Osteocyte (in vitro differentiated cells): ENCODE data around the gene EPHA1. TPM values are rescaled to one million over a fixed set of nuclear protein-coding genes. Genes with fewer than 3 reads are reported as not detected.
"Not testable (repeated sequence)": the region's sequence is repeated elsewhere in the genome, so short reads cannot be mapped to it uniquely, and the experiment has no call there.

Source experiments
- DNase-seq: peaks from one replicate; pipeline ENCODE4 v3.0.0; 2021; ENCODE audit warnings: mixed read lengths; ENCODE audit not compliant: unreplicated experiment; ENCODE audit errors: extremely low spot score
- H3K27ac Mint-ChIP-seq: one replicate; pipeline ENCODE4 v1.8.0; 2021; ENCODE audit warnings: mild to moderate bottlenecking, mixed read lengths; ENCODE audit not compliant: unreplicated experiment
- H3K27me3 Mint-ChIP-seq: one replicate; pipeline ENCODE4 v1.8.0; 2021; ENCODE audit warnings: mixed read lengths; ENCODE audit not compliant: unreplicated experiment
- H3K36me3 Mint-ChIP-seq: one replicate; pipeline ENCODE4 v1.8.0; 2021; ENCODE audit warnings: mixed read lengths; ENCODE audit not compliant: unreplicated experiment
- H3K4me1 Mint-ChIP-seq: one replicate; pipeline ENCODE4 v1.8.0; 2021; ENCODE audit warnings: mixed read lengths; ENCODE audit not compliant: unreplicated experiment
- H3K4me3 Mint-ChIP-seq: one replicate; pipeline ENCODE4 v1.8.0; 2021; ENCODE audit warnings: mild to moderate bottlenecking, moderate library complexity, mixed read lengths; ENCODE audit not compliant: unreplicated experiment
- H3K9me3 Mint-ChIP-seq: one replicate; pipeline ENCODE4 v1.8.0; 2021; ENCODE audit warnings: mixed read lengths; ENCODE audit not compliant: unreplicated experiment
- CTCF ChIP-seq: fragments of 200-600 bp; sonication (generic); IDR thresholded peaks from 2 replicates; pipeline ENCODE4 v1.5.0; 2021; ENCODE audit warnings: antibody characterized with exemption, mild to moderate bottlenecking, moderate library complexity
- total RNA-seq: library from RNA; stranded (reverse); gene quantifications from 2 replicates; pipeline ENCODE4 v1.2.1, GENCODE V29; 2021

EPHA1 gene
- total RNA-seq, 1 donor from 2014 or later = not detected

GRCh38 chr7:143422033-143422432, 13.4 kb upstream of the EPHA1 start:
- H3K4me1 Mint-ChIP-seq = peaks cover 3% of the 10 kb centered on the region
- no peaks in the 10 kb centered on the region for H3K36me3 Mint-ChIP-seq
- peaks cover 7% of the 10 kb centered on the region for H3K27me3 Mint-ChIP-seq
- DNase-seq = no peak
- no peak overlapping the region for H3K4me3 Mint-ChIP-seq
- H3K9me3 Mint-ChIP-seq = no peaks in the 10 kb centered on the region
- TF ChIP-seq CTCF = no peak
- H3K27ac Mint-ChIP-seq = no peak overlapping the region

GRCh38 chr7:143420624-143421023, 12.0 kb upstream of the EPHA1 start:
- peaks cover 11% of the 10 kb centered on the region for H3K4me1 Mint-ChIP-seq
- H3K36me3 Mint-ChIP-seq, H3K27me3 Mint-ChIP-seq, H3K4me3 Mint-ChIP-seq, H3K9me3 Mint-ChIP-seq, H3K27ac Mint-ChIP-seq, DNase-seq: not testable (repeated sequence)

DNA sequence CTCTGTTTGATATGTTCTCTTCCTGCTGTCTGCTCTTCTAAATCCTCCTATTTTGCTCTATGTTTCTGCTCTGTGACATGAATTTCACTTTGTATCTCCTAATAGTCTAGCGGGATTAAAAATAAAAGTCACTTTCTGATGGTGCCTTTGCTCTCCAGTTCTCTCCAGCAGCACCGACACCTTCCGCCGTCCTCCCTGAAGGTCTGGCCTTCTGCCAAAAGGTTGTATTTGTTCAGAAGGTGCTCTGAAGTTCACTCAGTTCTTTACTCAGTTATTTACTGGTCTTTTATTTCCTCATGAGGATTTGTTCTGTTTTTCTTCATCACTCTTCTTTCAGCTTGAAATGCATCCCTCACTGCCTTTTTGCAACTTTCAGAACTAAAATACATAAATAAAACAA, 11.2 kb upstream of the EPHA1 start:
- Mint-ChIP-seq H3K27ac (no peak overlapping the region), H3K4me1 (peaks cover 17% of the 10 kb centered on the region), H3K36me3 (no peaks in the 10 kb centered on the region), H3K9me3 (no peaks in the 10 kb centered on the region), H3K27me3 (peaks cover 7% of the 10 kb centered on the region), H3K4me3 (no peak overlapping the region)
- no peak for TF ChIP-seq CTCF
- DNase-seq = no peak

- no peak for TF ChIP-seq CTCF
- H3K27me3 Mint-ChIP-seq = peaks cover 7% of the 10 kb centered on the region
Observed at GRCh38 chr7:143418681-143419458, 10.2 kb upstream of the EPHA1 start.

DNA sequence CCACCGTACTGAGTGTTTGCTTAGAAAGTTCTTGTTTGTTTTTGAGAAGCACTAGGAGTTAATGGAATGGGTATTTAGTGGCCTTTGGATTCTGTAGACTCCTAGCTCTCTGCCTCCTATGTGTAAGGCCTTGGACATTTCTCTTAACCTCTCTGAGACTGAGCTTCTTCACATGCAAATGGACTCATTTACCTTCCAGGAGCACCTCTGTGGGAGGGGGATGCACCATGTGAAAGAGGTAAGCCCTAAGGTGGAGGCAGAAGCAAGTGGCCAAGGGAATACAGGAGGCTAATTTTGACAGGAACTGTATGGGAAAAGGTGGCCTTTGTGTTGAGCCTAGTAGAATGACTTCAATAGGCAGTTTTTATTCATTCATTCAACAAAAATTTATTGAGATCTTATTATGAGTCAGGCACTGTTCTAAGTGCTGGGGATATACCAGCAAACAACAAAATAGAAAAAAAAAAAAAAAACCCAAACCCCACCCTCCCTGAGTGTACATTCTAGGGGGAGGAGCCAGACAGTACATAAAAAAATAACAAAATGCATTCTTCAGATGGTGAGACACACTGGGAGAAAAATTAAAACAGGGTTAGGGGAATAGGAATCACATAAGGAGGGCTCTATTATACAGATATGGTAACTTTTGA, 9.2 kb upstream of the EPHA1 start:
- no peak overlapping the region for H3K27ac Mint-ChIP-seq
- no peaks in the 10 kb centered on the region for H3K36me3 Mint-ChIP-seq
- peaks cover 7% of the 10 kb centered on the region for H3K27me3 Mint-ChIP-seq
- TF ChIP-seq CTCF = no peak
- no peak for DNase-seq
- H3K9me3 Mint-ChIP-seq = no peaks in the 10 kb centered on the region
- peaks cover 22% of the 10 kb centered on the region for H3K4me1 Mint-ChIP-seq
- no peak overlapping the region for H3K4me3 Mint-ChIP-seq

More at GRCh38 chr7:143418681-143419458, 10.2 kb upstream of the EPHA1 start:
- no peak overlapping the region for H3K4me3 Mint-ChIP-seq
- H3K4me1 Mint-ChIP-seq = peaks cover 22% of the 10 kb centered on the region
- no peaks in the 10 kb centered on the region for H3K36me3 Mint-ChIP-seq
- H3K27ac Mint-ChIP-seq = no peak overlapping the region
- DNase-seq = no peak
- no peaks in the 10 kb centered on the region for H3K9me3 Mint-ChIP-seq
